Activated gamma-delta T cell (primary cell): ENCODE measurements around the gene PLSCR5.

Experiments
- DNase-seq: peaks from one replicate; lab custom pipeline; 2025; lab: John Stamatoyannopoulos, UW

PLSCR5 gene

DNA sequence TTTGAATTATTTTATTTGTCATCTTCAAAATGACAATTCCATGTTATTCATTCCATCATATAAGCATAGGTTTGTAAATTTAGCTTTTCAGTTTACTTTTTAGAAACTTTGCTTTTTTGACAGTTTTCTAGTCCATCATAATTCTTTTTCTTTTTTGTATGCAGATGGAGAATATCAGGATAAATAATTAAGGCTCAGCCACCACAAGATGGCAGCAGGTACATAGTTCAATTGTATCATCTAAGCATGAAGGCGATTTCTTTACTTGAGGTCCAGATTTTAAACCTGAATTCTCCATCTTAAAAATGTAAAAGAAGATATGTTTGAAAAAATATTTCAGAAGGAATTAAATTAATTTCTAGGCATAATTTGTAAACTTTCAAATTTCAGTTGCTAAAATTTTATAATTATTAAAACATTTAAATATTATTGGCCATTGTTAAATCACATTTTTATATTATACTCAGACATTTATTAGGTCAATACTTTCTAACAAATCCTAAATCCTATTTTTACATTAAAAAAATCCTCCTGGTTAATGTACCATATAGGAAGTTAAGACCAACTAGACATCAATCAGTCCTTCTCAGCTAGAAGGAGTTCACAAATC is 15.1 kb downstream of the PLSCR5 start:
- no peak for DNase-seq

DNA sequence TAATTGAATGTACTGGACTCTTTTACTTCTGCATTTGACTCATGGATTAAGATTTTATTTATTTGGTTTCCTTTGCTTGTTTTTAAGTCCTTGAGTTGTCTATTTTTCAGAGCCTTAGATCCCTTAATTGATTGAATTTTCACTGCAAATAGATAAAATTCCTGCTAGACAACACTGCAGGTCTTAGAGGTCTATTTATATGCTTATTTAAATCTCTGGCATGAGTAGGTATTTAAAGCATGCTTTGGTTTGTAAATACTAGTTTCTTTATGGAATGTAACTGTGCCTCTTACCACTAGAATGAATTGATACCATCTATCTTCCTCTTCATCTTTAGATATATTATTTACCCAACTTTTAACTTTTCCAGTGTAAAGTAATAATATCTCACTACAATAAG is 20.0 kb downstream of the PLSCR5 start:
- DNase-seq = no peak

DNA sequence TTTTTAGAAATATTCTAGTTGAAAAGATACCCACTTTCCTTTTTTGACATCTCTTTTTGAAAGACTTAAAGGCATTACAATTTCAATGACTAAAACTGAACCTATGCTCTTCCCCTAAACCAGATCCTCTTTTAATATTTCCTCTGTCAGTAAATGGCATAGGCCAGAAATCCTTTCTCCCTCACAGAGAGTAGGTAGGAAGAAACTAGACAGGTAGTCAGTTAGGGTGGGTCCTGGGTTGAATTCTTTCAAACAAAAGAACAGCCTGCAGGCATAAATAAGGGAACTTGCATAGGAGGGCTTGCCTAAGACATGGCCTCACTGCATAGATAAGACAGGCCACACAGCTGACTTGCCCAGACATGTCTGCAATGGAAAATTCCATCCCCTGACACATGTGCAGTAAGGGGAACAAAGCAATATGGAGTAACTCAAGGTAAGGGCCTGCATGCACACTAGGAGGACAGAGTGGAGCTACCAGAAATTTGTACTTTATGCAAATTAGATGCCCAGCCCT is 23.1 kb downstream of the PLSCR5 start:
- DNase-seq = no peak

- no peak for DNase-seq
These were observed 24.0 kb downstream of the PLSCR5 start for GRCh38 chr3:146581080-146581601.

DNA sequence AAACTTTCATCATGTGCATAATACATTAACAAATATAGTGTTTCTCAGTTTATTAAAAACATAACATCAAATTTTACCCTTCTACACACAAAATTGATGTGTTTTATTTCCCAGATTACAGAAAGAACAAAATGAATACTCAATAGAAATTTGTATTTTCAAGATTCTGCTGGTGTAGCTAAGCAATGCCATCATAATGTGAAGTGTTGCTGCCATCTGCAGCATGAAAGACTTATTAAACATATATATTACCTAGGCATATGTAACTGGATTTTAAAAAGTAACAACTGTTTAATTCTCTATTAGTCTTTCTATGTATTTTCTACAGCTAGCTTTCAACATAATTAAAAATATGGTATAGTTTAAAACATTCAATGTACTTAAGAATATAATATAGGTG is 27.5 kb downstream of the PLSCR5 start:
- no peak for DNase-seq

GRCh38 chr3:146575636-146576035 is 29.5 kb downstream of the PLSCR5 start:
- DNase-seq = no peak

- DNase-seq = no peak
These were observed 31.0 kb downstream of the PLSCR5 start for GRCh38 chr3:146574173-146574572.

- no peak for DNase-seq
These were observed 35.8 kb downstream of the PLSCR5 start for GRCh38 chr3:146569314-146569713.

GRCh38 chr3:146566138-146566537 is 39.0 kb downstream of the PLSCR5 start:
- DNase-seq = no peak

GRCh38 chr3:146561879-146562278 is 43.3 kb downstream of the PLSCR5 start:
- DNase-seq = no peak

DNA sequence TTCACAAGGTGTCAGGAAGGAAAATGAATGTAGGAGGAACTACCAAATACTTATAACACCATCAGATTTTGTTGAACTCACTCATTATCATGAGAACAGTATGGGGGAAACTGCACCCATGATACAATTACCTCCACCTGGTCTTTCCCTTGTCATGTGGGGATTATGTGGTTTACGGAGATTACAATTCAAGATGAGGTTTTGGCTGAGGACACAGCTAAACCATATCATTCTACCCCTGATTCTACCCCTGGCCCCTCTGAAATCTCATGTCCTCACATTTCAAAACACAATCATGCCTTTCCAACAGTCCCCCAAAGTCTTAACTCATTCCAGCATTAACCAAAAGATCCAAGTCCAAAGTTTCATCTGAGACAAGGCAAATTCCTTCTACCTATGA is 43.7 kb downstream of the PLSCR5 start:
- DNase-seq = no peak

GRCh38 chr3:146560678-146561077 is 44.5 kb downstream of the PLSCR5 start:
- DNase-seq = no peak

GRCh38 chr3:146559388-146559787 is 45.8 kb downstream of the PLSCR5 start:
- no peak for DNase-seq

GRCh38 chr3:146558781-146559180 is 46.4 kb downstream of the PLSCR5 start:
- DNase-seq = no peak

DNA sequence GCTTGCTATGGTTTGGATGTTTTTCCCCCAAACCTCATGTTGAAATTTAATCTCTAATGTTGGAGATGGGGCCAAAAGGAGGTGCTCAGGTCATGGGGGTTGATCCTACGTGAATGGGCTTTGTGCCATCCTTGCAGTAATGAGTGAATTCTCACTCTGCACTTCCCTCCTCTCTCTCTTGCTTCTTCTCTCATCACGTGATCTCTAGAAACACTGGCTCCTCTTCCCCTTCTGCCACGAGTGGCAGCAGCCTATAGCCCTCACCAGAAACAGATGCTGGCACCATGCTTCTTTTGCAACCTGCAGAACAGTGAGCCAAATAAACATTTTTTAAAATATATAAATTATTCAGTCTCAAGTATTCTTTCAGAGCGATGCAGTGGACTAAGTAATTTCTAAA is 47.4 kb downstream of the PLSCR5 start:
- no peak for DNase-seq

DNA sequence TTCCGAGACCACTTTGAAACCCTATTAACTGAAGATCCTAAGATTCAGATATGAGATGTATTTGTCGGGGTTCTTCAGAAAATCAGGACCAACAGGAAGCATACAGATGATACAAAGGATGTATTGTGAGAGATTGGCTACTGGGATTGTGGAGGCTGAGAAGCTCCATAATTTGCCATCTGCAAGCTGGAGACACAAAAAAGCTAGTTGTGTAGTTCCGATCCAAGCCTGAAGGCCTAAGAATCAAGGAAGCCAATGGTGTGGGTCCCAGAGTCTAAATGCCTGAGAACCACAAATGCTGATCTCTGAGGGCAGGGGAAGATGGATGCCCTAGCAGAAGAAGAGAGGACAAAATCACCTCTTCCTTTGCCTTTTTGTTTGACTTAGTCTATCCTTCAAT is 49.8 kb downstream of the PLSCR5 start:
- no peak for DNase-seq

- DNase-seq = no peak
These were observed 50.9 kb downstream of the PLSCR5 start for GRCh38 chr3:146554151-146554760.

DNA sequence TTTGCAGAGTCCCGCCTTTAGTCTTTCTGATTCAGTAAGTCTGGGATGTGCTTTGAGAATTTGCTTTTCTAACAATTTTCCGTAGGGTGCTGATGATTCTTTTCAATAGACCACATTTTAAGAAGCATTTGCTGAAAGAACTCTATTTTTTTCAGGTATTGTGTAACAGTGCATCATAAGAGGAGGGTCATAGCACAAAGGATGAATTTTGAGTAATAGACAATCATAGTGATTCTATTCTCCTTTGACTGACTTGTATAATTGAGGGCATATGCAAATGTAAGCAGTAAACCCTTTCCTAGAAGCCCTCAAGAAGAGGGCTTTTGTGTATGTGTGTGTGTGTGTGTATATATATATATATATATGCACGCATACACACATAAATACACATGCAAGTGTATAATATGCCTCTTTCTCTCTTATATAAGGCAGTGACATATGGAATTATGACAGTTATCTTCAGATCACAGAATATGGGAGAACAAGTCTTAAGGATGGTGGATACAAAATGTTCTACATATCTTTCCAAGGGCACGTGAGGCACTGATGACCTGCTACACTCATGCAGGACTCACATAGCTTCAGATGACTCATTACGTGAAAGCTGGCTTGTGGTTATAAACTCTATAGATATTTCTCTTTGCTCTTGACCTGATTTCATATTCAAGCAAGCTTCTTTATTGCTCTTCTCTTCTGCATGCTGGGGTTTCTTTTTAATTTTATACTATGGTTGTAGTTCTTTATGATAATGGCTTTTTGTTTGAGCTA is 54.2 kb downstream of the PLSCR5 start:
- DNase-seq = no peak

DNA sequence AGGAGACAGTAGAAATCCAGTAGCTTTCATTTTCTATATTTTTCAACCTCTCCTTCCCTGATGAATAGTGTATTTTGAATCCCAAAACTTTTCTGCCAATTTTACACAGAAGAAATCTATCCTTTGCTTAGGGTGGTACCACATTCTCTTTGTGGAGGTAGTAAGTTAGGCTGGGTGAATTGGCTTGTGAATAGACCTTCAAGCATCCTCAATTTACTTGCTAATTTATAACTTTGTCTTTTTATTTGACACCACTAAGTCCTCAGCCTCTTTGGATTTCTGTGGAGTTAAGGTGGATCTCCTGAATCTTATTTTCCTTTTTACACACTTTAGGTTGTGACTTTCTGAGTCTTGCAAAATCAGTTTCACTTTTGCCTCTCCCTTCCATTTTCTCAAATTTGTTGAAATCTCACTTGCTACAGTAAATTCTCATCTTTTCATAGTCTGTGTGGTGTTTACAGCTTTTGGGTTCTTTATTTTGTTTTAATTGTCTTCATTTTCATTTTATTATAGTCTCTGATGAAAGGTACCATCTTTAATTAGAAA is 55.0 kb downstream of the PLSCR5 start:
- no peak for DNase-seq

GRCh38 chr3:146547235-146547835 is 57.8 kb downstream of the PLSCR5 start:
- no peak for DNase-seq

DNA sequence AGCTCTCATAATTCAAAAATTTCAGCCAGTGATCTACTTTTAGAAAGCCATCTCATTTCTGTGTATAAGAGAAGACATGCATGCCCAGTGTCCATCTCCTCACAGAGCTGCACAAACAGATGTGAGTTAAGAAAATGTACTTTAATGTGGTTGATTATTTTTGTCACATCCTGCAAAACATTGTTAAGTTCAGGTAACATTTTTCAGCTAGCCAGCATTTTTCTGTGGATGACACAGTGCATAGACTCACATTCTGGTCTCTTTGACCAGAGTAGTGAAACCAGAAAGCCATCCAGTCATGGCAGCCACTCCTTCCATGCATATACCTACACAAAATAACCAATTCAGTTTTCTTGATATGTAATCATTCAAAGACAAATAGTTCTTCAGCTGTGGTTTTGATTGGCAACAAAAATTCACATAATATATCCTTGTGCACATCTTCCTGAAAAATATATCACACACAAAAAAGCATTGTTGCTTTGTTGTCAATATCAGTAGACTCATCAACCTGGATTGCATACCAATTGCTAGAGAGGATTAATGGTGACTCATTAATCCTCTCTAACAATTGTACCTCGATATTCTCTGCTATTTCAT is 58.7 kb downstream of the PLSCR5 start:
- DNase-seq = no peak
